PC-9 (cell line): Measurements from ENCODE around the gene ATP11A.

Experiments
- CTCF ChIP-seq: fragments of 200-600 bp; sonication (generic); conservative IDR thresholded peaks from 2 replicates; pipeline ENCODE4 v1.6.1; 2017; ENCODE audit warnings: mixed run types, antibody characterized with exemption, mild to moderate bottlenecking, moderate library complexity
- EZH2 ChIP-seq: fragments of 200-600 bp; sonication (generic); IDR thresholded peaks from 2 replicates; pipeline ENCODE4 v1.8.0; 2017; ENCODE audit warnings: antibody characterized with exemption, low read depth

- no peak for TF ChIP-seq CTCF
- no peak for TF ChIP-seq EZH2
Observed at GRCh38 chr13:112708560-112709240, 18.9 kb downstream of the ATP11A start.
